Smooth muscle cell of the brain vasculature (primary cell): Measurements from ENCODE around the gene TBC1D1.

Experiments used
- DNase-seq: peaks from one replicate; pipeline ENCODE4 v3.0.0-alpha.2; 2012; ENCODE audit warnings: low read depth, low spot score

The TBC1D1 gene

GRCh38 chr4:38046727-38047489 is 156.0 kb downstream of the TBC1D1 start:
- no peak for DNase-seq

DNA sequence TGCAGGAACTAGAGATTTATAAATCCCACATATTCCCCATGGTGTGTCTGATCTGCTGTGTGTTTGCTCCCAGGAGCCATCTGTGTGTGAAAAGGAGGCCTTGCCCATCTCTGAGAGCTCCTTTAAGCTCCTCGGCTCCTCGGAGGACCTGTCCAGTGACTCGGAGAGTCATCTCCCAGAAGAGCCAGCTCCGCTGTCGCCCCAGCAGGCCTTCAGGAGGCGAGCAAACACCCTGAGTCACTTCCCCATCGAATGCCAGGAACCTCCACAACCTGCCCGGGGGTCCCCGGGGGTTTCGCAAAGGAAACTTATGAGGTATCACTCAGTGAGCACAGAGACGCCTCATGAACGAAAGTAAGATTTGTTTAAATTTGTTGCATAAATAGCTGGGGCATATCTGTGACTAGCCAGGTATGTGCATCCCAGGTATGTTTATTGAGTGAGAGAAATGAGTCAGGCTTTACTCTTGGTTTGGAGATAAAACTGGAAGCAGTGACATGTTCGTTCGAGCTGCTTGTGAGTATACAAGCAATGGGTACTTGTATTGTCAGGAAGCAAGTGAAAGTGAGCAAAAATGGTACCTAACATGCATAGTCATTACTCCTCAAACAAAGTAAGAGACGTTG is 158.8 kb downstream of the TBC1D1 start:
- no peak for DNase-seq

- no peak for DNase-seq
Observed at GRCh38 chr4:38050560-38051350, 159.9 kb downstream of the TBC1D1 start.

DNA sequence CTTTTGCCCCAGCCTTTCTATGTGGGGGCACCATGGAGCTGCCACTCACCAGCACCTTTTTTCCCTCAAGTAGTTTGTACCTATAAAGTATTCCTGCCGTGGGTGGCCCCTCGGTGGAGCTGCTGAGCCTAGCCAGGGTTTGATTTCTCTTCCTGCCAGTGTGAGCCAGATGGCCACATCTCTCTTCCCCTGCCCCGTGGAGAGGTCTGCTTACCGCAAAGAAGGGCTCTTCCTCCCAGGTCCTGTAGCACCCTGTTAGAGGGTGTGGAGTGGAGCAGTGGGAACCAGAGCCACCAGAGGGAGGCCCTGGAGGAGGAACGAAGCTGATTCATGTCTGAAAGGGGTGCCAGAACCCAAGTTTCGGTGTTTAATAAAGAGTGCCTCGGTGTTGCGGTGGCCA is 164.7 kb downstream of the TBC1D1 start:
- no peak for DNase-seq

GRCh38 chr4:38056011-38056685 is 165.3 kb downstream of the TBC1D1 start:
- no peak for DNase-seq

DNA sequence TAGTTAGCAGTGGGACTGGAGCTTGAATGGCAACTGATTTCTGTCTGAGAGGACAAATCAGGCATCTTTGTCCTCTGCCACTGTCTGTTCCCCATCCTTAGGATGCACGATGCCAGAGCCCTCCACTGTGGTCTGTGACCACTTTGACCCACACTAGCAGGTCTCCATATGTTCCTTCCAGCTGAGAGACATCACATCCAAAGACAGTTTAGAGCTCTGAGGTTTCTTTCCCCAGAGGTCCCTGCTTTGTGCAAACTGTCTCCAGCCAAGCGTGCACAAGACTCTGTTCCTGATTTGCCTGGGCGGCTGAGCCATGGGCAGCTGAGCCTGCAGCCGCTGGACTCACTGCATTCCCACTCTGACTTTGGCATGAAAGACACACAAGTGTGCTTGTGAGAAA is 167.3 kb downstream of the TBC1D1 start:
- no peak for DNase-seq

GRCh38 chr4:38060829-38061431 is 170.0 kb downstream of the TBC1D1 start:
- no peak for DNase-seq

DNA sequence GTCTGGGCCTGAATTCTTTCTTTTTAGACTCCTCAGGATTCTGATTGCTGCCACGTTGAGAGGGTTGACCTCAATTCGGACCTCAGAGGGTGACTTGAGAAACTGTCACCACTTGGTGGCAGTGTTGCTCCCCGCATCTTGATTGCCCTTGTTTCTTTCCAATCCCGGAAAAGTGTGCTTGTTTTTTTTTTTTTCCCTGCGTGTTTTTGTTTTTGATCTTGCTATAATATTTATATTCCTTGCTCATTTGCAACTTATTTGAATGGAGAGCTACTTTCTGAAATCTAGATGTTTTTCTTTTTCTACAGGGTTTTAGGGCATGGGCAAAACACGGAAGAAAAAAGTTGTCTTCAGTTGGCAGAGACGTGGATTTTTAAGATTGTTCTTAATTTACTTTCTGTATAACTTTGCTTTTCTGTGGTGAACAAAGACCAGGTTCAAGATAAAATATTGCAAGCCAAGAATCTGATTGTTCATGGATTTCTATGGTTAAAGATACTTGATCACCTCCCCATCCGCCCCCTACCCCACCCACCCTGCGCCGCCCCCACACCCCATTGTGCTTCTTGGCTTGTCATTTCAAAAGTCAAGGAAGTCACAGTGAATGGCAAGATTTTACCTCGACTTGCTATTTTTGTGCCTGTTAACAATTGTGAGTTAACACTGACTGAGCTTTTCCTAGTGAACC is 171.3 kb downstream of the TBC1D1 start:
- peak; percentile 65 for DNase-seq

- DNase-seq = no peak
Observed at GRCh38 chr4:38062776-38063097, 171.9 kb downstream of the TBC1D1 start.

DNA sequence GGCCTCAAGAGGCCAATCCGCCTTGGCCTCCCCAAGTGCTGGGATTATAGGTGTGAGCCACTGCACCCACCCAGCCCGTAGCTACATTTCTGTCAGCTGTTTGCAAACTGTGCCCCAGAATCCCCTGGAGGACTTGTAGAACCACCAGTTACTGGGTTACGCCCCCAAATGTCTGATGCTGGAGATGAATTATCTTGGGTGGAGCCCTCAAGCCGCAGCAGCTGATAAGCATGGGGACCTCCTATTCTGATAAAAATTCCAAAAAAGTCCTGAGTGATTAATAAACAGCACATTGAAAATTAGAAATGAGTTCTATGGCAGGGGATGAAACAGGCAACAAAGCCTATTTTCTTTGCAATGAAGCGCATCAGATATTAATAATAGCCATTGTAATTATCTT is 174.3 kb downstream of the TBC1D1 start:
- no peak for DNase-seq

DNA sequence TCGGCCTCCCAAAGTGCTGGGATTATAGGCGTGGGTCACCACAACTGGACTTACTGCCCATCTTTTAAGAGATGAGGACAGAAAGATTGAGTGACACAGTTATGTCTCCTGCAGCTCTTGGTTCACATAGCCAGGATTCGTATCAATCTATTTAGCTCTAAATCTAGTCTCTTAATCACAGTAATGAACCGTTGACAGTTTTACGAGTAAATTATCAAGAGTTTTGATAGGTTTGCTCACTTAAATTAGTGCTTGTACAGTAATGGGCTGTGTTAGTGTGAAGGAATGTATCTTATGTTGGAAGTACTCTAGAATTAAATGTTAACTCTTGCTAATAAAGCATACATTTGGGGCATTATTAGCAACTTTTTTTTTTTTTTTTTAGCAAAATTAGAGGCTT is 175.0 kb downstream of the TBC1D1 start:
- no peak for DNase-seq

DNA sequence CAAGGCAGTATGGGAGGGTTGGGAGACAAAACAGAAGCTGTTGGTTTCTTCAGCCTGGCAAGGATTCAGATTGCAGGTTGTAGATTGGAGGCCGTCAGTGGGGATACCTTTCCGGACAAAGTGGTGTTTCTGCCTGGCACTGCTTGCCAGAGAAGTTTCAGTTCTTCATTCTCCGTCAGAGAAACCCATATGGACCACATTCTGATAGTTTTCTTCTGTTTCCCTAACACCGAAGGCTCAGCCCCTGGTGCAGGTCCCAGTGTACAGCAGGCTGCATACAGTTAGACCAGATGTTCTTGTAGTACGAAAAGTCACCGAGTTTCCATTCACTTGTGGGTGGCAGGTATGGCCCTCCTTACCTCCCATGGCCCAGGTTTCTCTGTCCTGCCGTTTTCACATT is 176.6 kb downstream of the TBC1D1 start:
- no peak for DNase-seq

DNA sequence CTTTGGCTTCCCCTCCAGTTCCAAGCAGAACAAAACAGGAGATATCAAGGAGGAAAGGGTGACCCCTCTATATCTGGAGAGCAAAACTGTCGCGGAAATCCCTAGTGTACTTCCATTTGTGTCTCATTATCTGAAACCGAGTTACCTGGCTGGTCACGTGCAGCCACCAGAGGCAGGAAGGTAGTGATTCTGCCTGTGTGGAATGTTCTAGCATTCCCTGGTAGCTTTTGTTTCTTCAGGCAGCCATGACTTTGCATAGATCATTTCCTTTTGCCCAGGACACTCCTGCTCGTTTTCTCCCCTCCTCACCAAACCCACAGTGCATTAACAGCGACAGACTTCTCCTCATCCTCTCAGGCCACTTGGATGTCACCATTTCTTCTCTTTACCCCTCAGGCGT is 177.2 kb downstream of the TBC1D1 start:
- DNase-seq = no peak

DNA sequence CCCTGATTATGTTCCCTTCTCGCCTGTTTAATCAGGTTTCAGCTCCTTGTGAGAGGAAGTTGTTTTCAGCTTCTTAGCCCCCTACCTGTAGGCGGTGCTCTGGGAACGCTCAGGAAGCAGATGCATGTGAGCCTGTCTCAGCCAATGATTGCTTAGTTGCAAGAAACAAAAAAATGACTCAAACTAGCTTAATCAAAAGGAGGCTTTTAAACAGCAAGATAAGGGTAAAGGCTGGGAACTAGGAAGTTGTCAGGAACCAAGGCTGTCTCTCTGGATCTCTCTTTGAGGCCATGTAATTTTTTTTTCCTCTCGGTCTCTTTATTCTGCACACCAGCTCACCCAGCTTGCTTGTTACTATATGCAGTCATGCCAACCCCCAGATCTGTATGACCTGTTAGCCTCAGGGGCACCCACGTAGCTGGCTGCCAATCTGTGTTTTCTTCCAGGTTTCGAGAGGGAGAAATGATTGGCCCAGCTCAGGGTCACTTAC is 178.4 kb downstream of the TBC1D1 start:
- DNase-seq = no peak

- no peak for DNase-seq
Observed at GRCh38 chr4:38071801-38072431, 181.0 kb downstream of the TBC1D1 start.

DNA sequence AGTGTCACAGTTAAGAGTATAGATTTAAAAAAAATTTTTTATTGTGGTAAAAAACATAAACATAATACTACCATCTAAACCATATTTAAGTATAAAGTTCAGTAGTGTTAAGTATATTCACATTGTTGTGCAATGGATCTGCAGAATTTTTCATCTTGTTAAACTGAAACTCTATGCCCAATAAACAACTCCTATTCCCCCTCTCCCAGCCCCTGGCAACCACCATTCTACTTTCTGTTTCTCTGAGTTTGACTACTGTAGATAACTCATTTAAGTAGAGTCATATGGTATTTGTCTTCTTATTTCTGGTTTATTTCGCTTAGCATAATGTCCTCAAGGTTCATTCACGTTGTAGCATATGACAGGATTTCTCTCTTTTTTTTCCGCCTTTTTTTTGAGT is 181.7 kb downstream of the TBC1D1 start:
- DNase-seq = no peak

GRCh38 chr4:38073596-38074234 is 182.8 kb downstream of the TBC1D1 start:
- no peak for DNase-seq

- no peak for DNase-seq
Observed at GRCh38 chr4:38075370-38076152, 184.7 kb downstream of the TBC1D1 start.

GRCh38 chr4:38076153-38076669 is 185.3 kb downstream of the TBC1D1 start:
- no peak for DNase-seq
